SK-N-MC (cell line): ENCODE results near the gene MTAP.

Source experiments
- DNase-seq: peaks from one replicate; pipeline ENCODE4 v3.0.0-alpha.2; 2011; ENCODE audit warnings: low read depth, low spot score
- H3K27ac ChIP-seq: fragments of 200-600 bp; sonication (generic); 2 replicates; pipeline ENCODE4 v1.5.1; 2016; ENCODE audit warnings: mixed run types
- H3K36me3 ChIP-seq: fragments of 200-600 bp; sonication (generic); 2 replicates; pipeline ENCODE4 v1.6.1; 2017; ENCODE audit warnings: antibody characterized with exemption, low read length, mixed read lengths; ENCODE audit not compliant: insufficient read depth
- H3K4me3 ChIP-seq: fragments of 200-600 bp; sonication (generic); 2 replicates; pipeline ENCODE4 v1.5.1; 2016
- H3K9ac ChIP-seq: fragments of 200-600 bp; sonication (generic); 2 replicates; pipeline ENCODE4 v1.8.0; 2017; ENCODE audit warnings: mixed run types, mixed read lengths; ENCODE audit not compliant: insufficient read length
- H3K9me3 ChIP-seq: fragments of 200-600 bp; sonication (generic); 2 replicates; pipeline ENCODE4 v1.6.1; 2017; ENCODE audit warnings: low read depth, mild to moderate bottlenecking, antibody characterized with exemption, low read length, moderate library complexity, mixed read lengths
- EZH2 ChIP-seq: fragments of 200-600 bp; sonication (generic); IDR thresholded peaks from one replicate; pipeline ENCODE4 v1.6.1; 2017; ENCODE audit warnings: antibody characterized with exemption
- FOXP2 ChIP-seq: optimal IDR thresholded peaks from 2 replicates; pipeline ENCODE3; 2011; ENCODE audit warnings: mild to moderate bottlenecking, moderate library complexity; ENCODE audit not compliant: insufficient read depth; ENCODE audit errors: extremely low read length, control extremely low read depth
- POLR2AphosphoS5 ChIP-seq: IDR thresholded peaks from 2 replicates; pipeline ENCODE4 v1.6.1; 2012; ENCODE audit warnings: mild to moderate bottlenecking, low read depth, low read length, borderline replicate concordance

Gene MTAP

DNA sequence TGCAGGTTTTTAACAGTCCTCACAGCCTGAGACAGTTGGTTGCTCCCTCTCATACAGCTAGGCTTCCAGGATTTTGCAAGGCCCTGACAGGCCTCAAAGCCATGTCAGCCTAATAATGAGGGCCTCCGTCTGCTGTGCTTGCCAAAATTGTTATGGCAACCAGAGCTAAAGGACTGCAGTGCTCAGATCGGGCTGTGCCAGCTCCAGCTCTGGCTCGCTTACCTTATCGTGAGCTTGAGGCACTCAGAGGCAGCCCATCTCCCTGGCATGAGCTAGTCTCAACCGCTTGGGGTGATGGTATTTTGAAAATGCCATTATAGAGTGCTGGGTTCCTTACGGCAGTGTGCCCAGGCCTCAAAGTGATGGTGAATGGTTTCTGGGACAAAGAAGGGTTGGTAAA is 8.4 kb downstream of the MTAP start:
- TF ChIP-seq FOXP2 = no peak
- TF ChIP-seq EZH2 = no peak
- no peak for TF ChIP-seq POLR2AphosphoS5
- no peak overlapping the region for H3K9ac ChIP-seq
- H3K9me3 ChIP-seq = no peaks in the 10 kb centered on the region
- peak overlapping the region; percentile 77; the same call in 1 of the 2 replicates for H3K27ac ChIP-seq
- no peak for DNase-seq
- H3K4me3 ChIP-seq = no peak overlapping the region
- H3K36me3 ChIP-seq = peaks cover 48% of the 10 kb centered on the region

- Histone ChIP-seq H3K9me3 (no peaks in the 10 kb centered on the region), H3K36me3 (peaks cover 58% of the 10 kb centered on the region), H3K9ac (no peak overlapping the region), H3K4me3 (no peak overlapping the region), H3K27ac (no peak overlapping the region)
- no peak for DNase-seq
- TF ChIP-seq POLR2AphosphoS5 (no peak), FOXP2 (no peak), EZH2 (no peak)
Measured at GRCh38 chr9:21811914-21812313, 9.5 kb downstream of the MTAP start.

- Histone ChIP-seq H3K36me3 (peaks cover 63% of the 10 kb centered on the region), H3K9ac (no peak overlapping the region), H3K27ac (no peak overlapping the region; the same call in 1 of the 2 replicates), H3K4me3 (no peak overlapping the region), H3K9me3 (no peaks in the 10 kb centered on the region)
- TF ChIP-seq POLR2AphosphoS5 = no peak
- no peak for TF ChIP-seq EZH2
- no peak for TF ChIP-seq FOXP2
- DNase-seq = no peak
Measured at GRCh38 chr9:21812415-21812814, 10.0 kb downstream of the MTAP start.

- Histone ChIP-seq H3K4me3 (no peak overlapping the region), H3K9ac (no peak overlapping the region), H3K27ac (0 out of 2 replicates have a peak overlapping the region, but pooled peaks have one; percentile 14), H3K36me3 (peaks cover 66% of the 10 kb centered on the region), H3K9me3 (no peaks in the 10 kb centered on the region)
- no peak for TF ChIP-seq EZH2
- TF ChIP-seq FOXP2 = no peak
- no peak for TF ChIP-seq POLR2AphosphoS5
- DNase-seq = no peak
Measured at GRCh38 chr9:21812946-21813568, 10.6 kb downstream of the MTAP start.

DNA sequence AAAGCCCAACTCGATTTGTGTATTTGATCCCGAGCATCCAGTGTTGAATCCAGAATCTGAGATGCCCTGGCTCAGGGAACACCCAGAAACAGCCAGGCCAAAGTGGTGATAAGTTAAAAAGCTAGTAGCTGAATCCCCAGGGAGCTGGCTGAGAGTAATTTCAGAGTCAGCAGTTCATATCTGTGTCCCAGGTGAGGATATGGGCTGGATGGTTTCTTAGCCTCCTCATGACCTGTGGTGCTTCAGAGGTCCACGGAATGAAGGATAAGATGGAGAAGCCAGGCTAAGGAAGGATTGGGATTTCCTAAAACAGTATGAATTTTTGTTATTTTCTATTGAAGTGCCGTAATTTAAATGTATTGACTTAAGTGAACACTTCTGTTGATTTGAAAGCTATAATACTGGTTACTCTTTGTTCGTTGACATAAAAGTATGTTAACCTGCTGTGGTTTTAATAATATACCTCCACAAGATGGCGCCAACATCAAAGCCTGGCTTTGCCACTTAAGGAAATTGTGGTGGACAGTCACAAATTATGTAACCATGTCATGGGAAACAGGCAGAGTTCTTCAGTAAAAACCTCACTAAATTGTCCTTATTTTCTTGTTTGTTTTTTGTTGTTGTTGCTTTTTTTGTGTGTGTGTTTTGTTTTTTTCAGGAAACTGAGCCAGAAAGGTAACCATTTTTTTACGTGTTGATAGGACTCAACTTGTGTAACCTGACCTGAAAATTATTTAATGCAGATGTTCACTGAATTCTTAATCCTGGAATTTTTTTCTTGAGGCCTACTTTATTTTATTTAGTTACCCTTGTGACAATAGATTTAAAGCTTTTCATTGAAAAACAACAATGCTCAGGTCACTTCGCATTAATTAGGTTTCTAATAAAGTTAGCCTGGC is 11.4 kb downstream of the MTAP start:
- no peak overlapping the region for H3K4me3 ChIP-seq
- peaks cover 66% of the 10 kb centered on the region for H3K36me3 ChIP-seq
- TF ChIP-seq POLR2AphosphoS5 = no peak
- no peak for TF ChIP-seq FOXP2
- TF ChIP-seq EZH2 = no peak
- 0 out of 2 replicates have a peak, but pooled peaks cover 2% of the 10 kb centered on the region for H3K9me3 ChIP-seq
- no peak overlapping the region for H3K9ac ChIP-seq
- H3K27ac ChIP-seq = 0 out of 2 replicates have a peak overlapping the region, but pooled peaks have one; percentile 14
- peak; percentile 76 for DNase-seq

DNA sequence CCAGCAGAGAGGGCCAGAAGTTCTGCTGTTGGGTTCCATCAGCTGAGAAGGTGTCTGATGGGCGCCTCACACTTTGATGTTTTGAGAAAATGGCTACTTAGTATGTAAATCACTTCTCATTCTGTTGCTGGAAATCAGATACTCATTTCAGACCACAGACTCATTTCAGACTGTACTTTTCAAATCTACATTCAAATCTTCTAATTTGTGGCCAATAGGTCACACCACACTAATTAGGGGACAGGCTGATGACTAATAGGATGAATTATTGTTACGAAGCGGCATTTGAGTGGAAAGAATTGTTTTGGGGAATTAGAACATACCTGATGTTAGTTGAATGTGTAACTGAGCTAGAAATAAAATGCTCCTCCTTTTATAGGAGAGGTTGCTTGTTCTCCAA is 13.2 kb downstream of the MTAP start:
- TF ChIP-seq FOXP2 (no peak), EZH2 (no peak), POLR2AphosphoS5 (no peak)
- DNase-seq = no peak
- no peak overlapping the region for H3K27ac ChIP-seq
- H3K9ac ChIP-seq = no peak overlapping the region
- 0 out of 2 replicates have a peak, but pooled peaks cover 3% of the 10 kb centered on the region for H3K9me3 ChIP-seq
- H3K36me3 ChIP-seq = peaks cover 63% of the 10 kb centered on the region
- H3K4me3 ChIP-seq = no peak overlapping the region

DNA sequence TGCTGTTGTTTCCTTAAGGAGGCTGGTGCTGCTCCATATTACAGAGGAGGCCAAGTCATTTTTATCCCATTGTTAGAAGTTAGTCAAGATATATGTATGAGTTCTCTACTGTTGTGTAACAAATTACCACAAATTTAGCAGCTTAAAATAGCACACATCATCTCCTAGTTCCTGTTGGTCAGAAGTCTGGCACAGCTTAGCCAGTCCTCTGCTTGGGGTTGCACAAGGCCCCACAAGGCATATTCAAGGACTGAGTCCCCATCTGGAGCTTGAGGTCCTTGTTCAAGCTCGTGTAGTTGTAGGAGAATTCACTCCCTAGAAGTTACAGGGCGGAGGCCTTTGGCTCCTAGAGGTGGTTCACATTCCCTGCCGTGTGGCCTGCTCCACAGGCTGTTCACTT is 14.7 kb downstream of the MTAP start:
- H3K27ac ChIP-seq = no peak overlapping the region
- peaks cover 61% of the 10 kb centered on the region for H3K36me3 ChIP-seq
- no peak overlapping the region for H3K4me3 ChIP-seq
- no peak for DNase-seq
- TF ChIP-seq FOXP2 (no peak), EZH2 (no peak)
- 0 out of 2 replicates have a peak, but pooled peaks cover 3% of the 10 kb centered on the region for H3K9me3 ChIP-seq
- H3K9ac ChIP-seq = no peak overlapping the region

- no peak overlapping the region for H3K27ac ChIP-seq
- no peak overlapping the region for H3K9ac ChIP-seq
- no peak overlapping the region for H3K4me3 ChIP-seq
- DNase-seq = no peak
- no peaks in the 10 kb centered on the region for H3K9me3 ChIP-seq
- peaks cover 63% of the 10 kb centered on the region for H3K36me3 ChIP-seq
- TF ChIP-seq POLR2AphosphoS5 (no peak), FOXP2 (no peak)
Measured at GRCh38 chr9:21825637-21826036, 23.2 kb downstream of the MTAP start.
